Astrocyte (in vitro differentiated cells and primary cell): ENCODE results near the gene EAF1. TPM values are rescaled to one million over a fixed set of nuclear protein-coding genes. Genes with fewer than 3 reads are reported as not detected.

Source experiments
- DNase-seq: peaks from one replicate; pipeline ENCODE4 v3.0.0-alpha.2; 2010; ENCODE audit warnings: low read depth
- FAIRE-seq: peaks from 2 replicates; lab custom pipeline; 2011; peaks lifted over from hg19 to GRCh38; lab: Jason Lieb, UNC
- H2AFZ ChIP-seq: 2 replicates; pipeline ENCODE4 v1.6.0; 2012; ENCODE audit warnings: low read depth, low read length, inconsistent platforms
- H3K27ac ChIP-seq: 2 replicates; pipeline ENCODE4 v1.5.1; 2011; ENCODE audit warnings: low read depth, low read length, inconsistent platforms
- H3K27me3 ChIP-seq: 2 replicates; pipeline ENCODE4 v1.6.0; 2011; ENCODE audit warnings: low read length, inconsistent platforms; ENCODE audit not compliant: insufficient read depth
- H3K36me3 ChIP-seq: 2 replicates; pipeline ENCODE4 v1.5.1; 2011; ENCODE audit warnings: low read length, inconsistent platforms; ENCODE audit not compliant: insufficient read depth
- H3K4me1 ChIP-seq: 2 replicates; pipeline ENCODE4 v1.5.1; 2011; ENCODE audit warnings: low read length, inconsistent platforms; ENCODE audit not compliant: insufficient read depth
- H3K4me2 ChIP-seq: 2 replicates; pipeline ENCODE4 v1.6.0; 2012; ENCODE audit warnings: low read length, inconsistent platforms
- H3K4me3 ChIP-seq: 2 replicates; pipeline ENCODE4 v1.5.1; 2011; ENCODE audit warnings: low read depth, mild to moderate bottlenecking, low read length, inconsistent platforms; ENCODE audit not compliant: insufficient read depth
- H3K79me2 ChIP-seq: 2 replicates; pipeline ENCODE4 v1.6.0; 2012; ENCODE audit warnings: mild to moderate bottlenecking, low read length, inconsistent platforms; ENCODE audit not compliant: insufficient read depth
- H3K9ac ChIP-seq: 2 replicates; pipeline ENCODE4 v1.6.0; 2012; ENCODE audit warnings: mild to moderate bottlenecking, low read length, inconsistent platforms
- H3K9me3 ChIP-seq: 2 replicates; pipeline ENCODE4 v1.5.1; 2012; ENCODE audit warnings: low read depth, mild to moderate bottlenecking, low read length, inconsistent platforms; ENCODE audit not compliant: insufficient read depth
- H4K20me1 ChIP-seq: 2 replicates; pipeline ENCODE4 v1.6.0; 2012; ENCODE audit warnings: low read length, inconsistent platforms; ENCODE audit not compliant: insufficient read depth
- H3K27ac Mint-ChIP-seq: one replicate; pipeline ENCODE4 v1.8.0; 2021; ENCODE audit warnings: mild to moderate bottlenecking, mixed read lengths; ENCODE audit not compliant: unreplicated experiment
- H3K27me3 Mint-ChIP-seq: one replicate; pipeline ENCODE4 v1.8.0; 2021; ENCODE audit warnings: low read depth, mixed read lengths; ENCODE audit not compliant: unreplicated experiment
- H3K36me3 Mint-ChIP-seq: one replicate; pipeline ENCODE4 v1.8.0; 2021; ENCODE audit warnings: low read depth, mixed read lengths; ENCODE audit not compliant: unreplicated experiment
- H3K4me1 Mint-ChIP-seq: one replicate; pipeline ENCODE4 v1.8.0; 2021; ENCODE audit warnings: low read depth, mixed read lengths; ENCODE audit not compliant: unreplicated experiment
- H3K4me3 Mint-ChIP-seq: one replicate; pipeline ENCODE4 v1.8.0; 2021; ENCODE audit warnings: mild to moderate bottlenecking, moderate library complexity, mixed read lengths; ENCODE audit not compliant: unreplicated experiment
- H3K9me3 Mint-ChIP-seq: one replicate; pipeline ENCODE4 v1.8.0; 2021; ENCODE audit warnings: mild to moderate bottlenecking, mixed read lengths; ENCODE audit not compliant: unreplicated experiment
- EZH2 ChIP-seq: IDR thresholded peaks from 2 replicates; pipeline ENCODE4 v1.6.1; 2012; ENCODE audit warnings: mild to moderate bottlenecking, low read length, inconsistent platforms; ENCODE audit not compliant: insufficient read depth
- total RNA-seq: library from RNA; stranded (reverse); gene quantifications from 2 replicates; pipeline ENCODE4 v1.2.1, GENCODE V29; 2021
- TF ChIP-seq, protein P1 (sequence below): IDR thresholded peaks from 2 replicates; pipeline ENCODE4 v1.5.1; 2011; ENCODE audit warnings: low read depth, mild to moderate bottlenecking, inconsistent platforms, low read length, moderate library complexity; ENCODE audit not compliant: insufficient read depth

The EAF1 gene
- total RNA-seq, 1 donor from 2014 or later, result 28.8 TPM

DNA sequence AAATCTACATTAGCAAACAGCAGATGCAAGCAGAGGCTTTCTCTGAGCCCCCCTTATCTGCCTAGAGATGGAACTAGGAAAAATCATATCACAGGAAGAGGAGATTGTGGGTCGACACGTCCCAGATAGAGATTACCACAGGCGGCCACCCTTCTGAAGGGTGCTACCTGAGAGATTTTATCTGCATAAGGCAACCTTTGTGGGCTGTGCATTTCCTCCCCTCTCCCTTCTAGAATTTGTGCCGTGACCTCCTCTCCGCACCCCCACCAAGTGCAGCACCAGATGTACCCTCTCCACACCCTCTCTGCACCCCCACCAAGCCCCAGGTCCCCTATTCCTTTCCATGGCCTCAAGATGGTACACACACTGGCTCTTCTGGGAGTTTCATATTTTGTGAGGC, 27.4 kb upstream of the EAF1 start:
- no peak overlapping the region for H3K4me3 Mint-ChIP-seq
- Histone ChIP-seq H3K27me3 (no peaks in the 10 kb centered on the region), H3K27ac (no peak overlapping the region), H3K9me3 (no peaks in the 10 kb centered on the region), H3K4me2 (no peak overlapping the region), H3K36me3 (no peaks in the 10 kb centered on the region), H4K20me1 (no peaks in the 10 kb centered on the region), H3K9ac (no peak overlapping the region), H3K79me2 (no peaks in the 10 kb centered on the region), H3K4me1 (no peaks in the 10 kb centered on the region), H2AFZ (no peak overlapping the region), H3K4me3 (no peak overlapping the region)
- H3K4me1 Mint-ChIP-seq, result no peaks in the 10 kb centered on the region
- H3K27ac Mint-ChIP-seq, result no peak overlapping the region
- no peaks in the 10 kb centered on the region for H3K27me3 Mint-ChIP-seq
- TF ChIP-seq EZH2, result no peak
- TF ChIP-seq, protein P1, sequence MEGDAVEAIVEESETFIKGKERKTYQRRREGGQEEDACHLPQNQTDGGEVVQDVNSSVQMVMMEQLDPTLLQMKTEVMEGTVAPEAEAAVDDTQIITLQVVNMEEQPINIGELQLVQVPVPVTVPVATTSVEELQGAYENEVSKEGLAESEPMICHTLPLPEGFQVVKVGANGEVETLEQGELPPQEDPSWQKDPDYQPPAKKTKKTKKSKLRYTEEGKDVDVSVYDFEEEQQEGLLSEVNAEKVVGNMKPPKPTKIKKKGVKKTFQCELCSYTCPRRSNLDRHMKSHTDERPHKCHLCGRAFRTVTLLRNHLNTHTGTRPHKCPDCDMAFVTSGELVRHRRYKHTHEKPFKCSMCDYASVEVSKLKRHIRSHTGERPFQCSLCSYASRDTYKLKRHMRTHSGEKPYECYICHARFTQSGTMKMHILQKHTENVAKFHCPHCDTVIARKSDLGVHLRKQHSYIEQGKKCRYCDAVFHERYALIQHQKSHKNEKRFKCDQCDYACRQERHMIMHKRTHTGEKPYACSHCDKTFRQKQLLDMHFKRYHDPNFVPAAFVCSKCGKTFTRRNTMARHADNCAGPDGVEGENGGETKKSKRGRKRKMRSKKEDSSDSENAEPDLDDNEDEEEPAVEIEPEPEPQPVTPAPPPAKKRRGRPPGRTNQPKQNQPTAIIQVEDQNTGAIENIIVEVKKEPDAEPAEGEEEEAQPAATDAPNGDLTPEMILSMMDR, result no peak
- H3K9me3 Mint-ChIP-seq, result peaks cover 3% of the 10 kb centered on the region
- peaks cover 6% of the 10 kb centered on the region for H3K36me3 Mint-ChIP-seq
- no peak for DNase-seq
- FAIRE-seq, result no peak

DNA sequence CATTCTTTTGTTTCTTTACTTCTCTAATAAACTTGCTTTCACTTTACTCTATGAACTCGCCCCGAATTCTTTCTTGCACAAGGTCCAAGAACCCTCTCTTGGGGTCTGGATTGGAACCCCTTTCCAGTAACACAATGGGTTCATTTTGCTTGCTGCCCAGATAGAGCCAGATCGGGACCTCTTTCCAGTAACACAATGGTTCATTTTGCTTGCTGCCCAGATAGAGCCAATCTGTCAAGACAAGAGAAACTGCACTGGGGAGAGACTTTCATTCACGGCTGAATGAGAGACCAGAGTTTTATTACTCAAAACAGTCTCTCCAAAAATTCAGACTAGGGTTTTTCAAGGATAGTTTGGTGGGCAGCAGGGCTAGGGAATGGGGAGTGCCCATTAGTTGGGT, 25.5 kb upstream of the EAF1 start:
- no peak for TF ChIP-seq EZH2
- TF ChIP-seq, protein P1, result no peak
- Mint-ChIP-seq H3K27ac (no peak overlapping the region), H3K4me1 (no peaks in the 10 kb centered on the region), H3K9me3 (peaks cover 3% of the 10 kb centered on the region), H3K36me3 (no peaks in the 10 kb centered on the region), H3K4me3 (no peak overlapping the region), H3K27me3 (no peaks in the 10 kb centered on the region)
- H4K20me1 ChIP-seq, result no peaks in the 10 kb centered on the region
- H3K27ac ChIP-seq, result no peak overlapping the region
- DNase-seq (no peak), FAIRE-seq (no peak)
- no peaks in the 10 kb centered on the region for H3K9me3 ChIP-seq
- H3K79me2 ChIP-seq, result no peaks in the 10 kb centered on the region
- no peak overlapping the region for H3K9ac ChIP-seq
- no peaks in the 10 kb centered on the region for H3K4me1 ChIP-seq
- H2AFZ ChIP-seq, result no peak overlapping the region
- no peaks in the 10 kb centered on the region for H3K36me3 ChIP-seq
- H3K4me3 ChIP-seq, result no peak overlapping the region
- no peaks in the 10 kb centered on the region for H3K27me3 ChIP-seq
- H3K4me2 ChIP-seq, result no peak overlapping the region

DNA sequence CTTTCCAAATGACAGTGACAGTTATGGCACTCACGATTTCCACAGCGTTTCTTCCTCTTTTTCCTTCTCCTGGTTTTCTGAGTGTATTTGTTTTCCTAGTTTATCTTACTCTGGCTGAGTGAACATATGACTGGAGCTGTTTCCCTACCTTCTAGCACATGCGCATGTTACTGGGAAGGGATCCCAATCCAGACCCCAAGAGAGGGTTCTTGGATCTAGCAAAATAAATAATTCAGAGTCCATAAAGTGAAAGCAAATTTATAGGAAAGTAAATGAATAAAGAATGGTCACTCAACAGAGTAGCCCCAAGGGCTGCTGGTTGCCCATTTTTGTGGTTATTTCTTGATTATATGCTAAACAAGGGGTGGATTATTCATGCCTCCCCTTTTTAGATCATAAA, 23.9 kb upstream of the EAF1 start:
- Histone ChIP-seq H3K79me2 (no peaks in the 10 kb centered on the region), H3K4me1 (no peaks in the 10 kb centered on the region), H3K9me3 (no peaks in the 10 kb centered on the region), H3K27ac (no peak overlapping the region), H3K27me3 (no peaks in the 10 kb centered on the region), H4K20me1 (no peaks in the 10 kb centered on the region), H3K9ac (no peak overlapping the region), H2AFZ (no peak overlapping the region), H3K4me2 (no peak overlapping the region), H3K36me3 (no peaks in the 10 kb centered on the region), H3K4me3 (no peak overlapping the region)
- H3K36me3 Mint-ChIP-seq, result peaks cover 4% of the 10 kb centered on the region
- no peak for DNase-seq
- H3K4me1 Mint-ChIP-seq, result no peaks in the 10 kb centered on the region
- H3K27ac Mint-ChIP-seq, result no peak overlapping the region
- FAIRE-seq, result no peak
- no peak for TF ChIP-seq EZH2
- TF ChIP-seq, protein P1, result no peak
- peaks cover 3% of the 10 kb centered on the region for H3K9me3 Mint-ChIP-seq
- H3K27me3 Mint-ChIP-seq, result no peaks in the 10 kb centered on the region
- no peak overlapping the region for H3K4me3 Mint-ChIP-seq
